GM19395 (cell line): ENCODE results near the gene HTRA3.

ENCODE experiments used
- ATAC-seq: cut with Tn5 transposase; IDR thresholded peaks from one replicate; pipeline ENCODE4 v1.9.1; 2021; ENCODE audit warnings: mild to moderate bottlenecking, moderate library complexity; ENCODE audit not compliant: unreplicated experiment

HTRA3 gene

DNA sequence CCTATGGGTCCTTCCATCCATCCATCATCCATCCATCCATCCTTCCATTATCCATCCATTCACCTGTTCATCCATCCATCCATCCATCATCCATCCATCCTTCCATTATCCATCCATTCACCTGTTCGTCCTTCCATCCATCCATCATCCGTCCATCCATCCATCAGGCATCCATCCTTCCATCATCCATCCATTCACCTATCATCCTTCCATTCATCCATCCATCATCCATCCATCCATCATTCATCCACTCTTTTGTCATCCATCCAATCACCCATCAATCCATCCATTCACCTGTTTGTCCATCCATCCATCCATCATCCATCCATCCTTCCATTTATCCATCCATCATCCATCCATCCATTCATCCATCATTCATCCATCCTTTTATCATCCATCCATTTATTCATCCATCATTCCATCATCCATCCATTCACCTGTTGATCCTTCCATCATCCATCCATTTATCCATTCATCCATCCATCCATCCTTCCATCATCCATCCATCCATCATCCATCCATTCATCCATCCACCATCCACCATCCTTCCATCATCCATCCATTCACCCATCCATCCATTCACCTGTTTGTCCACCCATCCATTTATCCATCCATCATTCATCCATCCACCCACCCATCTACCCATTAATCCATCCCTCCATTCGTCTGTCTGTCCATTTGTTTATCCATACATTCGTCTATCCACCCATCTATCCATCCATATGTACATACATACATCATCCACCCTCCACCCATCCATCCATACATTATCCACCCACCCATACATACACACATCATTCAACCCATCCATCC lies 35.7 kb upstream of the HTRA3 start:
- no peak for ATAC-seq

DNA sequence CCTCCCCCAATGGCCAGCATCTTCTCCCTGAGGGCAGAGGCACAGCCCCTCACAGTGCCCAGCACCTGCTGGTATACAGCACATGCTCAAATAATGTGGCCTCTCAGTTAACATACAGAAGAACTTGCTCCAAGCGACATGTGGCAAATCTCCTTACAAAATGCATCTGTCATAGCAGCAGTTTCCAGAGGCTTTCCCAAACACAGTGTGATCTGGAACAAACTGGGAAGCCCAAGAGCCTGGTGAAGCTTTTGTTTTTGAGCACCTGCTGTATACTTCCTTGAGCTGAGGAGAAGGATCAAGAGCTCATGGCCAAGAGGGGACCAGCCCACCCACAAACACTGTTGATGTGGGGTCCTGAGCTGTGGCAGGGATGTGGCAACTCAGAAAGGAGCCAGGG lies 34.8 kb upstream of the HTRA3 start:
- no peak for ATAC-seq

- ATAC-seq, result no peak
Observed at GRCh38 chr4:8235224-8235623, 34.3 kb upstream of the HTRA3 start.

- no peak for ATAC-seq
Observed at GRCh38 chr4:8235686-8236085, 33.9 kb upstream of the HTRA3 start.

- no peak for ATAC-seq
Observed at GRCh38 chr4:8236106-8236919, 33.2 kb upstream of the HTRA3 start.

DNA sequence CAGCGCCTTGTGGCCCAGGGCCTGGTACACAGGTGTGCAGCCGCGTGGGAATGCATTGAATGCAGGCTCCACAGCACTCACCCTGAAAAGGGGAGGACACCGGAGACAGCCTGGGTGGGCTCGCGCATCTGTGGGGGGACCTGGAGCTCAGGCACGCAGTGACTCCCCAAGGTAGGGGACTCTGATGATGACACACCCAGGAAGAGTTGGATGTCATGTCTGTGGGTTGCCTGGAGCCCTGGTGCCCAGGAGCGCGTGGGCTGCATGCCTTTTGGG lies 32.7 kb upstream of the HTRA3 start:
- ATAC-seq, result no peak

- ATAC-seq, result no peak
Observed at GRCh38 chr4:8237256-8237989, 32.1 kb upstream of the HTRA3 start.

DNA sequence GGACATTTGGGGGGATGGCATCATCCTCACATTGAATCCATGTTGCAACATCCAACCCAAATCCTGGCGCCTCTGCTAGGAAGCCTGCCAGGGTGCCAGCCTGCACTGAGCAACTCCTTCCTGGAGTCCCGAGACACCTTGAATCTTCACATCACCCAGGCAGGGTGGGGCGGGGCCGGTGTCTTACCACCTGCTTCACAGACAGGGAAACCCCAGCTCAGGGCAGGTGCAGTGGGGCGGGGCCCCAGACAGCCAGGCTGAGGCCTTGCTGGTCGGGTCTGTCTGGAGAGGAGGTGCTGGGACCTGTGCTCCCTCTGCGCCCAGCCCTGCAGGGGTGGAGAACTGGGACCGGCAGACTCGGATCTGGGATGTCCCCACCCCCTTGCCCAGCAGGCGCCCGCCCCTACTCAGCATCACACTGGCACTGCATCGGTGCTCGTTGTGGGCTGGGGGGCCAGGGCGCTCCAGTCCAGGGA lies 31.5 kb upstream of the HTRA3 start:
- no peak for ATAC-seq

DNA sequence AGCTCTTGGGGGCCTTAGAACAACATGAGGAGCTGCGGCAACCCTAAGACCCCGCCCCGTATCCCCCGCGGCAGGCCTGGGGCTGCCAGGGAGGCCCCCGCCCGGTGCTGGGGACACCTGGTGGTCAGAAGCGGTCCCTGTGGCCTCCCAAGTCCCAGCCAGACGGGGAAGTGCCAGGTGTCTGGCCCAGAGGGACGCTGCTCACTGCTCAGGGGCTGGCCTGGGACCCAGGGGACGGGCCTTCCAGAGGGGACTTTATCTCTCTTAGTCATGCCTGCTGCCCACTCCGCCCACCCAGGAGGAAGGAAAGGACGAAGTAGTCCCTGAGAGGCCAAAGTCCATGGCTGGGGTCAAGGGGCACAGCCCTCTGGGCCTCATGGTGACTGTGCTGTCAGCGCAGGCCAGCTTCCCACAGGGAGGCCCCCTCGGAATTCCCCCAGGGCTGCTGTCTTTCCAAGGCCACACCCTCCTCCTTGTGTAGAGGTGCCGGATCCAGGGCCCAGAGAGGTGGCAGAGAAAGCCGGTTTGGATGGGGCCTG lies 31.0 kb upstream of the HTRA3 start:
- ATAC-seq, result no peak

DNA sequence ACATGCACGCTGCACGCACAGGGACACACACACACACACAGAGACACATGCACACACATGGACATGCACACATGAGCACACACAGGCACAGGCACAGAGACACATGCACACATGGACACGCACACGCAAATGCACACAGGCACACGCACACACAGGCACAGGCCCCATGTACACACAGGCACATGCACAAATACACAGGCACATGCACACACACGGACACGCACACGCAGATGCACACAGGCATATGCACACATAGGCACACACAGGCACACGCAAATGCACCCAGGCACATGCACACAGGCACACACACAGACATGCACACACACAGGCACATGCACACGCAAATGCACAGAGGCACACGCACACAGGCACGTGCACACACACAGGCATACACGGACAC lies 30.3 kb upstream of the HTRA3 start:
- ATAC-seq, result no peak

DNA sequence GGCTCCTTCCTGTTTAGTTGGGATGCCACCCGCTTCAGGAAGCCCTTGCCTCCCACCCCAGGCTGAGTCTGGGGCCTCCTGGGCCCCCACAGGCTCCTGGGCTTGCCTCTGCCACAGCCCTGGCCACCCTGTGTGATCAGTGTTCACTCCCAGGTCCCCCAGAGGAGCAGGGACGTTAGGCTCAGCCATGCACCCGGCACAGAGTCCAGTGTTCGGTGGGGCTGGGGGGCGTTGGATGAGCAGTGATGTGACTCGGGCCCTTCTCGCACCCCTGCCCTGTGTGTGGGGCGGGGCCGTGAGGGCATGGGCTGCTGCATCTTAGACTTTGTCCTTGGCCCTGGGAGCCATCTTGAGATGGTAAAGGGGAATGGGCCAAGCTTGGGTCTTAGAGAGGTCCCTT lies 29.9 kb upstream of the HTRA3 start:
- ATAC-seq, result no peak

- ATAC-seq, result no peak
Observed at GRCh38 chr4:8240211-8241041, 29.1 kb upstream of the HTRA3 start.

DNA sequence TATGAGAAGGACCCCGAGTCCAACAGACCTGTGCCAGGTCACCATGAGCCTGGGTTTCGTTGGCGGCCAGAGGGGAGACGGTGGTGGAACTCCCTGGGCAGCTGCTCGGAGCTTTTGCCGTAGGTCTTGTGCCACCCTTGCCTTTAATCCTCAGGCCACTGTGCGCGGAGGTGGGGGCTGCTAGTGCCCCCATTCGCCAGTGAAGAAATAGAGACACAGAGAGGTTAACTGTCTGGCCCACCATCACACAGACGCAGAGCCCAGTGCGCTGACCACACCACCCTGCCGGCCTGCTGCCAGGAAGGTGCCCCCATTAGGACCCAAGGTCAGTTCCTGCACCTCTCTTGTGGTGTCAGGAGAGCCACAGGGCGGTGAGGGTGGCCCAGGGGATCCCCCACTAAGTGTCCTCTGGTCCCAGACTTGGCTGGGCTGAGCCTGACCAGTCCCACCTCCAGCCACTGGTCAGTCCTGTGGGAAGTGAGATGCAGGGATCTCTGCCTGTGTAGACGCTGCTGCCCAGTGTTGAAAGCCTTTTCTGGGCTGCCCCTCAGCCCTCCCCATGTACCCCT lies 28.3 kb upstream of the HTRA3 start:
- no peak for ATAC-seq

- ATAC-seq, result no peak
Observed at GRCh38 chr4:8241895-8242696, 27.5 kb upstream of the HTRA3 start.

DNA sequence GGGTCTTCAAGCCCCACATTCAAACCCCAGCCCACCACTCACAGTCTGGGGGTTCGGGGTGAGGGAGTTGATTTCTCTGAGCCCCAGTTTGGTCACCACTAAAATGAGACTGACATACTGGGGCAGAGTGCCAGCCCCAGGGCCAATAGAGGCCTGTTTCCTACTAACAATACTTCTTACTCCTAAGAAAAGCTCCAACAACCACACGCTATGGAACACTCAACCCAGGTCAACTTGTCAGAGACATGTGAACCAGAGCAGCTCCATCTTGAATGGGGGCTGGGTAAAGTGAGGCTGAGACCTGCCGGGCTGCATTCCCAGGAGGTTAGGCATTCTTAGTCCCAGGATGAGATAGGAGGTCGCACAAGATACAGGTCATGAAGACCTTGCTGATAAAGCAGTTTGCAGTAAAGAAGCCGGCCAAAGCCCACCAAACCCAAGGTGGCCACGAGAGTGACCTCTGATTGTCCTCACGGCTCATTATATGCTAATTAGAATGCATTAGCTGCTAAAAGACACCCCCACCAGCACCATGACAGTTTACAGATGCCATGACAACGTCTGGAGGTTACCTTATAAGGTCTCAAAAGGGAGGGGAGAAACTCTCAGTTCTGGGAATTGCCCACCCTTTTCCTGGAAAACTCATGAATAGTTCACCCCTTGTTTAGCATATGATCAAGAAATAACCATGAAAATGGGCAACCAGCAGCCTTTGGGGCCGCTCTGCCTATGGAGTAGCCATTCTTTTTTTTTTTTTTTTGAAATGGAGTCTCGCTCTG lies 26.6 kb upstream of the HTRA3 start:
- ATAC-seq, result no peak

GRCh38 chr4:8244001-8244757 lies 25.4 kb upstream of the HTRA3 start:
- ATAC-seq, result no peak

DNA sequence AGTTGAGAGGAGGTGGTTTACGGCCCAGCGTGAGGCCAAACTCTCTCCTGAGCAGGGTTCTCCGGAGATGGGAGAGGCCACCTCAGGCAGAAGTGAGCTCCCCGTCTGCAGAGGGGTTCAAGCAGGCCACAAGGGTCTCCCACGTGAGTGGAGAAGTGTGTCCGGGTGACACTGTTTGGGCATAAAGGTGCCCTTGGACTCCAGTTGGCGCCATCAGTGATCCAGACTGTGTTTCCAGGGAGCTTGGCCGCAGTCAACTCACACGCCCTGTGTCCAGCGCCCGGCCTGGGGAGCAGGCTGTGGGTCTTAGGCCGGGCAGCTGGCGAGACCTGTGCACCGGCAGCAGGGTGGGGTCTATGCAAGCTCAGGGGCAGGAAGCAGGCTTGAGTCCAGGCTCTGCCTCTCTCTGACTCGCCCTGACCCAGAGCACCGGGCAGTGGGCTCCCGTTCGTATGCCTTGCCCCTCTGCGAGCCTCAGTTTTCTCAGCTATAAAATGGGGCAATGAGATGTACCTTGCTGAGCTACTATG lies 24.6 kb upstream of the HTRA3 start:
- no peak for ATAC-seq
